NCI-H510A treated with DMSO at 0.1 percent for 48 hours (cell line): ENCODE data around the gene MARCHF7.
"Not testable (repeated sequence)": the region's sequence is repeated elsewhere in the genome, so short reads cannot be mapped to it uniquely, and the experiment has no call there.

Experiments used
- DNase-seq: peaks from one replicate; lab custom pipeline; 2025; lab: John Stamatoyannopoulos, UW

The MARCHF7 gene

GRCh38 chr2:159712143-159712928 is at the start of gene MARCHF7:
TSS of gene MARCHF7 (plus strand) at chr2:159712506. CDS start at chr2:159729023, 16,517 bp downstream.
- peak; percentile 89 for DNase-seq

- DNase-seq, result not testable (repeated sequence)
Measured at GRCh38 chr2:159667423-159667822, 44.9 kb upstream of the MARCHF7 start.

GRCh38 chr2:159671047-159671446 is 41.3 kb upstream of the MARCHF7 start:
- no peak for DNase-seq

GRCh38 chr2:159677654-159678053 is 34.7 kb upstream of the MARCHF7 start:
- DNase-seq, result no peak

- DNase-seq, result no peak
Measured at GRCh38 chr2:159680692-159681091, 31.6 kb upstream of the MARCHF7 start.

- DNase-seq, result no peak
Measured at GRCh38 chr2:159683817-159684216, 28.5 kb upstream of the MARCHF7 start.

- DNase-seq, result no peak
Measured at GRCh38 chr2:159684796-159685195, 27.5 kb upstream of the MARCHF7 start.

- DNase-seq, result no peak
Measured at GRCh38 chr2:159694500-159695040, 17.7 kb upstream of the MARCHF7 start.

GRCh38 chr2:159695795-159696448 is 16.4 kb upstream of the MARCHF7 start:
- no peak for DNase-seq

GRCh38 chr2:159703491-159703890 is 8.8 kb upstream of the MARCHF7 start:
- DNase-seq, result no peak

- DNase-seq, result no peak
Measured at GRCh38 chr2:159706385-159706980, 5.8 kb upstream of the MARCHF7 start.

GRCh38 chr2:159708066-159708760 is 4.1 kb upstream of the MARCHF7 start:
- DNase-seq, result no peak

- DNase-seq, result no peak
Measured at GRCh38 chr2:159710601-159711180, 1.6 kb upstream of the MARCHF7 start.

- DNase-seq, result peak; percentile 63
Measured at GRCh38 chr2:159711562-159712142, 654 bp upstream of the MARCHF7 start.

GRCh38 chr2:159712929-159713420 is 669 bp downstream of the MARCHF7 start:
- peak; percentile 11 for DNase-seq

- DNase-seq, result no peak
Measured at GRCh38 chr2:159713631-159714246, 1.4 kb downstream of the MARCHF7 start.

GRCh38 chr2:159714247-159714930 is 2.1 kb downstream of the MARCHF7 start:
- DNase-seq, result no peak

GRCh38 chr2:159715451-159715850 is 3.1 kb downstream of the MARCHF7 start:
- no peak for DNase-seq

GRCh38 chr2:159716409-159716808 is 4.1 kb downstream of the MARCHF7 start:
- DNase-seq, result not testable (repeated sequence)

- DNase-seq, result no peak
Measured at GRCh38 chr2:159716857-159717256, 4.6 kb downstream of the MARCHF7 start.
